Neural cell (in vitro differentiated cells): ENCODE results near the gene KITLG.

Source experiments
- CTCF ChIP-seq: fragments of 450-650 bp; IDR thresholded peaks from 2 replicates; pipeline ENCODE4 v1.5.1; 2014; ENCODE audit warnings: antibody characterized with exemption, mild to moderate bottlenecking, moderate library complexity; ENCODE audit not compliant: poor library complexity, severe bottlenecking
- EP300 ChIP-seq: fragments of 450-650 bp; conservative IDR thresholded peaks from 2 replicates; pipeline ENCODE4 v1.6.1; 2014; ENCODE audit warnings: antibody characterized with exemption, mild to moderate bottlenecking, moderate library complexity; ENCODE audit not compliant: poor library complexity, severe bottlenecking
- EZH2 ChIP-seq: fragments of 200-600, 300-800 bp; shearing (Covaris generic), sonication (generic); IDR thresholded peaks from 2 replicates; pipeline ENCODE4 v1.6.1; 2014; ENCODE audit warnings: antibody characterized with exemption, low read length, borderline replicate concordance, mild to moderate bottlenecking; ENCODE audit not compliant: insufficient read depth, poor library complexity, severe bottlenecking
- POLR2AphosphoS5 ChIP-seq: IDR thresholded peaks from 2 replicates; pipeline ENCODE4 v1.6.1; 2012
- RAD21 ChIP-seq: fragments of 450-650 bp; conservative IDR thresholded peaks from 2 replicates; pipeline ENCODE4 v1.6.1; 2014; ENCODE audit warnings: antibody characterized with exemption, mild to moderate bottlenecking, moderate library complexity
- REST ChIP-seq: IDR thresholded peaks from 2 replicates; pipeline ENCODE4 v1.6.1; 2012; ENCODE audit warnings: borderline replicate concordance
- SMC3 ChIP-seq: fragments of 450-650 bp; conservative IDR thresholded peaks from 2 replicates; pipeline ENCODE4 v1.6.1; 2014; ENCODE audit warnings: antibody characterized with exemption, mild to moderate bottlenecking, moderate library complexity; ENCODE audit not compliant: poor library complexity
- TAF1 ChIP-seq: IDR thresholded peaks from 2 replicates; pipeline ENCODE4 v1.6.1; 2012; ENCODE audit warnings: low read depth

GRCh38 chr12:88522961-88523360 lies 57.3 kb downstream of the KITLG start:
- TF ChIP-seq CTCF (no peak), EZH2 (no peak), SMC3 (no peak), TAF1 (no peak), EP300 (no peak), POLR2AphosphoS5 (no peak), REST (no peak), RAD21 (no peak)
